Endothelial cell (in vitro differentiated cells): ENCODE results near the gene TTLL5. TPM values are rescaled to one million over a fixed set of nuclear protein-coding genes. Genes with fewer than 3 reads are reported as not detected.

Experiments used
- DNase-seq: peaks from one replicate; pipeline ENCODE4 v3.0.0; 2021; ENCODE audit warnings: low spot score
- H3K27ac Mint-ChIP-seq: one replicate; pipeline ENCODE4 v1.8.0; 2021; ENCODE audit warnings: mixed read lengths, inconsistent platforms; ENCODE audit not compliant: unreplicated experiment
- H3K27me3 Mint-ChIP-seq: one replicate; pipeline ENCODE4 v1.8.0; 2021; ENCODE audit warnings: mild to moderate bottlenecking, moderate library complexity, mixed read lengths, inconsistent platforms; ENCODE audit not compliant: unreplicated experiment
- H3K36me3 Mint-ChIP-seq: one replicate; pipeline ENCODE4 v1.8.0; 2021; ENCODE audit warnings: mild to moderate bottlenecking, low read depth, mixed read lengths, inconsistent platforms; ENCODE audit not compliant: unreplicated experiment
- H3K4me1 Mint-ChIP-seq: one replicate; pipeline ENCODE4 v1.8.0; 2021; ENCODE audit warnings: mild to moderate bottlenecking, mixed read lengths, inconsistent platforms; ENCODE audit not compliant: unreplicated experiment
- H3K4me3 Mint-ChIP-seq: one replicate; pipeline ENCODE4 v1.8.0; 2021; ENCODE audit warnings: mild to moderate bottlenecking, mixed read lengths, inconsistent platforms; ENCODE audit not compliant: unreplicated experiment
- H3K9me3 Mint-ChIP-seq: one replicate; pipeline ENCODE4 v1.8.0; 2021; ENCODE audit warnings: mixed read lengths, inconsistent platforms; ENCODE audit not compliant: unreplicated experiment
- CTCF ChIP-seq: fragments of 200-600 bp; sonication (generic); IDR thresholded peaks from one replicate; pipeline ENCODE4 v1.5.0; 2021; ENCODE audit warnings: antibody characterized with exemption; ENCODE audit not compliant: unreplicated experiment
- total RNA-seq: library from RNA; stranded (reverse); fragmentation: NEBNext Ultra II Directional; extraction: Animal tissue kit (Norgen Biotek cat#: 25700); gene quantifications from one replicate; pipeline ENCODE4 v1.2.1, GENCODE V29; 2021; ENCODE audit not compliant: unreplicated experiment

TTLL5 gene
- total RNA-seq, 1 donor from 2014 or later, result 62.8 TPM

DNA sequence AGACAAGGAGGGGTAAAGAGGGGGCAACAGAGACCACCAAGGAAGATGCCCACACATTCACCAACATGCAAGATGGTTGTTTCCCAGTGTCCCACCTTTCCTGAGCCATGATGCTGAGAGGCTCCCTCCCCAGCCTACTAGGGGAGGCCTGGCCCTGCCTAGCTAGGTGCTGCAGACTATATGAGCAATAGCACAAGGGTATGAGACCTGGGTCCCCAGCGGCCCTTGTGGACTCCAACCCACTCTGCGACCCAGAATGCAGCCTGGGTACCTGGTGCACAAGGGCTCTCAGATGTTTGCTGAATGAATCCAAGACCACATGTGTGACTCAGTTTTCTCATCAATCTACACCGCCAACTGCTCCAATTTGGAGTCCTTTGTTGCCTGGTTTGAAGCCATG is 306.8 kb downstream of the TTLL5 start:
- TF ChIP-seq CTCF, result no peak
- no peak for DNase-seq
- Mint-ChIP-seq H3K9me3 (no peaks in the 10 kb centered on the region), H3K4me3 (no peak overlapping the region), H3K4me1 (peaks cover 12% of the 10 kb centered on the region), H3K27ac (no peak overlapping the region), H3K36me3 (no peaks in the 10 kb centered on the region), H3K27me3 (peaks cover 9% of the 10 kb centered on the region)

DNA sequence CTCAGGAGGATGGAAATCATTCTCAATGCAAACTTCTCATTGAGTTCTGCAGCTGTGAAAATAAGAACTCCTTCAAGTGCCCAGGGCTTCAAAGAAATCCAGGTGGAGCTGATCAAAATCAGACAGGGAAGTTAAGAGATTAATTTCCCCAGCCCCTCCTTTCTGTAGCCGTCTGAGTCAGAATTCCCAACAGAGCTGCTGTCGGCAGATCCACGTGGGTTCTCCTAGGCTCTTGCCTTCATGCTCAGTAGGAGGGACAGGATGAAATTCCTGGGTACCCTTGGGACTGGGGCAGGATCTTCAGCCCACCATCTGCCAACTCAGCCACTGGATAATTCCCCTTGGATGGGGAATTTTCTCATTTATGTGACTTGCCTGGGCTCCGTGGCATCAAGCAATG is 307.4 kb downstream of the TTLL5 start:
- Mint-ChIP-seq H3K4me1 (peaks cover 18% of the 10 kb centered on the region), H3K36me3 (no peaks in the 10 kb centered on the region), H3K27ac (no peak overlapping the region), H3K4me3 (no peak overlapping the region), H3K9me3 (no peaks in the 10 kb centered on the region), H3K27me3 (peaks cover 9% of the 10 kb centered on the region)
- no peak for TF ChIP-seq CTCF
- DNase-seq, result no peak

DNA sequence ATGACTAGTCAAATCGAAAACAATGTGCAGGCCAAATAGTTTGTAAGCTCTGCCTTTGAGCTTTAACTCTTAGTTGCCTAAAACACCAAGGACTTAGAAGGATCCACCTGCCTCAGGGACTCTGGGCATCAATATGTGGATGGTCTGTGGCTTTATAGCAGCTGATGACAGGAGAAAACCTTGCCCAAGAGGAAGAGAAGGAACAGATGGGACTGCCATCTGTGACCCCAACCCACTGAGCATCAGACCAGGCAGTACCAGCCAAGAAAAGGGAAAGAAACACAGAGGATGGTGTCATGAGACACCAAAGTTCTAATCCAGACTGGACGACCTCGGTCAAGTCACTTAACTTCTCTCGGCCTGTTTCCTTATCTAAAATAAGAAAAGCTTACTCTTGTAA is 308.1 kb downstream of the TTLL5 start:
- no peak for DNase-seq
- H3K36me3 Mint-ChIP-seq, result no peaks in the 10 kb centered on the region
- H3K4me3 Mint-ChIP-seq, result no peak overlapping the region
- H3K4me1 Mint-ChIP-seq, result peaks cover 18% of the 10 kb centered on the region
- H3K27ac Mint-ChIP-seq, result no peak overlapping the region
- peaks cover 9% of the 10 kb centered on the region for H3K27me3 Mint-ChIP-seq
- H3K9me3 Mint-ChIP-seq, result no peaks in the 10 kb centered on the region
- no peak for TF ChIP-seq CTCF

GRCh38 chr14:75969891-75970290 is 308.8 kb downstream of the TTLL5 start:
- H3K27me3 Mint-ChIP-seq, result peaks cover 9% of the 10 kb centered on the region
- no peak overlapping the region for H3K27ac Mint-ChIP-seq
- no peak for TF ChIP-seq CTCF
- DNase-seq, result no peak
- H3K36me3 Mint-ChIP-seq, result no peaks in the 10 kb centered on the region
- H3K4me3 Mint-ChIP-seq, result no peak overlapping the region
- H3K9me3 Mint-ChIP-seq, result no peaks in the 10 kb centered on the region
- peaks cover 18% of the 10 kb centered on the region for H3K4me1 Mint-ChIP-seq

GRCh38 chr14:75970989-75971388 is 309.9 kb downstream of the TTLL5 start:
- Mint-ChIP-seq H3K36me3 (no peaks in the 10 kb centered on the region), H3K27ac (no peak overlapping the region), H3K27me3 (peaks cover 9% of the 10 kb centered on the region), H3K4me1 (peaks cover 15% of the 10 kb centered on the region), H3K4me3 (peak overlapping the region; percentile 3), H3K9me3 (no peaks in the 10 kb centered on the region)
- no peak for DNase-seq
- TF ChIP-seq CTCF, result no peak
